ENCODE data around the gene RAB31.

The RAB31 gene

GRCh38 chr18:9861933-9862332 is 153.8 kb downstream of the RAB31 start:
- DNase-seq (ENCODE audit: low read depth, low spot score), result no peak

GRCh38 chr18:9862686-9863085 is 154.6 kb downstream of the RAB31 start:
- no peak for DNase-seq (ENCODE audit: low read depth, low spot score)

GRCh38 chr18:9863282-9863681 is 155.2 kb downstream of the RAB31 start:
- no peak for DNase-seq (ENCODE audit: low read depth, low spot score)

GRCh38 chr18:9865764-9866490 is 157.8 kb downstream of the RAB31 start:
- DNase-seq (ENCODE audit: low read depth, low spot score), result no peak

GRCh38 chr18:9866627-9867026 is 158.5 kb downstream of the RAB31 start:
- DNase-seq (ENCODE audit: low read depth, low spot score), result no peak

GRCh38 chr18:9867071-9867594 is 159.0 kb downstream of the RAB31 start:
- DNase-seq (ENCODE audit: low read depth, low spot score), result no peak

- no peak for DNase-seq (ENCODE audit: low read depth, low spot score)
Measured at GRCh38 chr18:9868857-9869714, 161.0 kb downstream of the RAB31 start.

- DNase-seq (ENCODE audit: low read depth, low spot score), result no peak
Measured at GRCh38 chr18:9869715-9870430, 161.8 kb downstream of the RAB31 start.

GRCh38 chr18:9870431-9871008 is 162.4 kb downstream of the RAB31 start:
- no peak for DNase-seq (ENCODE audit: low read depth, low spot score)

- no peak for DNase-seq (ENCODE audit: low read depth, low spot score)
Measured at GRCh38 chr18:9871244-9871746, 163.2 kb downstream of the RAB31 start.

- DNase-seq (ENCODE audit: low read depth, low spot score), result no peak
Measured at GRCh38 chr18:9872823-9873222, 164.7 kb downstream of the RAB31 start.

GRCh38 chr18:9874728-9875127 is 166.6 kb downstream of the RAB31 start:
- DNase-seq (ENCODE audit: low read depth, low spot score), result no peak

GRCh38 chr18:9876212-9876866 is 168.2 kb downstream of the RAB31 start:
- no peak for DNase-seq (ENCODE audit: low read depth, low spot score)

- no peak for DNase-seq (ENCODE audit: low read depth, low spot score)
Measured at GRCh38 chr18:9876867-9877654, 169.0 kb downstream of the RAB31 start.

- DNase-seq (ENCODE audit: low read depth, low spot score), result no peak
Measured at GRCh38 chr18:9877655-9878014, 169.5 kb downstream of the RAB31 start.

- no peak for DNase-seq (ENCODE audit: low read depth, low spot score)
Measured at GRCh38 chr18:9878095-9878494, 170.0 kb downstream of the RAB31 start.

- no peak for DNase-seq (ENCODE audit: low read depth, low spot score)
Measured at GRCh38 chr18:9878783-9879242, 170.7 kb downstream of the RAB31 start.

- no peak for DNase-seq (ENCODE audit: low read depth, low spot score)
Measured at GRCh38 chr18:9884090-9884489, 176.0 kb downstream of the RAB31 start.

GRCh38 chr18:9884532-9885140 is 176.5 kb downstream of the RAB31 start:
- DNase-seq (ENCODE audit: low read depth, low spot score), result no peak

Measured in brain pericyte (primary cell).